Neutrophil (primary cell): Measurements from ENCODE around the gene PSMA5.

ENCODE experiments used
- H3K27ac ChIP-seq: fragments of 200-600 bp; sonication (generic); 2 replicates; pipeline ENCODE4 v1.5.1; 2016; ENCODE audit warnings: mild to moderate bottlenecking, moderate library complexity
- H3K27me3 ChIP-seq: fragments of 200-600 bp; sonication (generic); 2 replicates; pipeline ENCODE4 v1.6.0; 2016; ENCODE audit warnings: mild to moderate bottlenecking
- H3K36me3 ChIP-seq: fragments of 200-600 bp; sonication (generic); 2 replicates; pipeline ENCODE4 v1.5.1; 2017
- H3K4me1 ChIP-seq, 2 experiments: fragments of 200-600 bp in 1 of 2; sonication (generic) in 1 of 2; 1 replicate in 1 of 2; 2 replicates in 1 of 2; pipeline versions ENCODE4 v1.5.1 to v1.6.1; 2013 to 2016; ENCODE audit warnings: low read depth in 1 of 2, low read length in 1 of 2, mild to moderate bottlenecking in 1 of 2, moderate library complexity in 1 of 2; ENCODE audit not compliant: control insufficient read depth in 1 of 2, insufficient read depth in 1 of 2
- H3K4me3 ChIP-seq, 2 experiments: fragments of 200-600 bp in 1 of 2; sonication (generic) in 1 of 2; 1 replicate in 1 of 2; 2 replicates in 1 of 2; pipeline ENCODE4 v1.5.1; 2013 to 2016; ENCODE audit warnings: low read depth in 1 of 2, low read length in 1 of 2, mild to moderate bottlenecking in 1 of 2, moderate library complexity in 1 of 2
- H3K9me3 ChIP-seq: fragments of 200-600 bp; sonication (generic); 2 replicates; pipeline ENCODE4 v1.5.1; 2016
- TF ChIP-seq, protein P1 (sequence below): fragments of 200-600 bp; sonication (generic); IDR thresholded peaks from 2 replicates; pipeline ENCODE4 v1.5.1; 2016; ENCODE audit warnings: antibody characterized with exemption

PSMA5 gene

GRCh38 chr1:109393617-109394233 lies 32.5 kb downstream of the PSMA5 start:
- no peaks in the 10 kb centered on the region for H3K36me3 ChIP-seq
- H3K4me3 ChIP-seq = peak overlapping the region; percentile 42 to 44
- H3K9me3 ChIP-seq = no peaks in the 10 kb centered on the region
- no peaks in the 10 kb centered on the region for H3K27me3 ChIP-seq
- H3K27ac ChIP-seq = peak overlapping the region; percentile 89
- TF ChIP-seq, protein P1, sequence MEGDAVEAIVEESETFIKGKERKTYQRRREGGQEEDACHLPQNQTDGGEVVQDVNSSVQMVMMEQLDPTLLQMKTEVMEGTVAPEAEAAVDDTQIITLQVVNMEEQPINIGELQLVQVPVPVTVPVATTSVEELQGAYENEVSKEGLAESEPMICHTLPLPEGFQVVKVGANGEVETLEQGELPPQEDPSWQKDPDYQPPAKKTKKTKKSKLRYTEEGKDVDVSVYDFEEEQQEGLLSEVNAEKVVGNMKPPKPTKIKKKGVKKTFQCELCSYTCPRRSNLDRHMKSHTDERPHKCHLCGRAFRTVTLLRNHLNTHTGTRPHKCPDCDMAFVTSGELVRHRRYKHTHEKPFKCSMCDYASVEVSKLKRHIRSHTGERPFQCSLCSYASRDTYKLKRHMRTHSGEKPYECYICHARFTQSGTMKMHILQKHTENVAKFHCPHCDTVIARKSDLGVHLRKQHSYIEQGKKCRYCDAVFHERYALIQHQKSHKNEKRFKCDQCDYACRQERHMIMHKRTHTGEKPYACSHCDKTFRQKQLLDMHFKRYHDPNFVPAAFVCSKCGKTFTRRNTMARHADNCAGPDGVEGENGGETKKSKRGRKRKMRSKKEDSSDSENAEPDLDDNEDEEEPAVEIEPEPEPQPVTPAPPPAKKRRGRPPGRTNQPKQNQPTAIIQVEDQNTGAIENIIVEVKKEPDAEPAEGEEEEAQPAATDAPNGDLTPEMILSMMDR = no peak
- H3K4me1 ChIP-seq = peaks cover 91% of the 10 kb centered on the region in 2 experiments

DNA sequence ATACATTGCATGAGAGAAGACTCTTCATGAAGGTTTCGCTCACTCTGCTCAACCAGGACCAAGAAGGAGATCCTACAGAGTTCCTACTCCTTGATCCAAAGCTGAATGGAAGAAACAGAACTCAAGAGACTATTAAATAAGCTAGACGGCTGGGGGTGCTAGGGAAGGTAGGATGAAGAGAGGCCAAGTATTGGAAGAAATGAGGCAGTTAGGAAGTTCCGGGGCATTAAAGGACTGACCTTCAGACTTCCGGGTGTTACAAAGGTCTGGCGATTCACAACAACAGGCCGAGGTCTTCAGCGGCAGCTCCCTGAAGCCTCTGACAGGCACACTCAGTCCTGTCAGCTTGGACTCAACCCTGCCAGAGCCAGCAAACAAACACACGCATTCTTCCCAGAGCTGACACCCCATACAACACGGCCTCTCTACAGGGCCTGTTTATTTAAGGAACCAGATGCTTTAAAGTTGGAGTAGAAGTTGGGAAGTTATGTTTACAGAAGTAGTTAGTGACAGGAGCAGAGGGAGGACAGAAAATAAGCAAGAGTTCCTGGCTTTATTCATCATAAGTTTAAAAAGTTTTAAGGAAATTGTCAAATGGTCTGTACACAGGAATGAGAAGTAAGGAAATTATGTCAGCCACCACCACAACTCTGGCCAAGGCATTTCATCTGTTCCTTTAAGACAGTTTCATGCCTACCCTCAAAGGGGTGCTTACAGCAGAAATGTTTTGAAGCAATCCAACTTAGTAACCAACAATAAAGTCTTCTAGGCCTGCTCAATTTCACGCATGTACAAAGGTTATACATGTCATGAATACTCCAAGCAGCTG lies 33.2 kb downstream of the PSMA5 start:
- Histone ChIP-seq H3K27ac (peak overlapping the region; percentile 89), H3K27me3 (no peaks in the 10 kb centered on the region), H3K36me3 (no peaks in the 10 kb centered on the region), H3K4me1 (peaks cover 90 to 91% of the 10 kb centered on the region in 2 experiments), H3K9me3 (no peaks in the 10 kb centered on the region), H3K4me3 (peak overlapping the region; percentile 42 to 44)
- TF ChIP-seq, protein P1 = no peak

- peaks cover 90 to 91% of the 10 kb centered on the region in 2 experiments for H3K4me1 ChIP-seq
- H3K27me3 ChIP-seq = no peaks in the 10 kb centered on the region
- no peaks in the 10 kb centered on the region for H3K36me3 ChIP-seq
- H3K4me3 ChIP-seq = peak overlapping the region in 1 of 2 experiments; percentile 44
- no peaks in the 10 kb centered on the region for H3K9me3 ChIP-seq
- H3K27ac ChIP-seq = peak overlapping the region; percentile 89
- TF ChIP-seq, protein P1 = no peak
Observed at GRCh38 chr1:109392037-109392787, 34.0 kb downstream of the PSMA5 start.

GRCh38 chr1:109391626-109392025 lies 34.6 kb downstream of the PSMA5 start:
- no peaks in the 10 kb centered on the region for H3K9me3 ChIP-seq
- no peak overlapping the region for H3K4me3 ChIP-seq
- H3K4me1 ChIP-seq = peaks cover 86 to 88% of the 10 kb centered on the region in 2 experiments
- peak overlapping the region; percentile 89 for H3K27ac ChIP-seq
- H3K36me3 ChIP-seq = no peaks in the 10 kb centered on the region
- TF ChIP-seq, protein P1 = no peak
- no peaks in the 10 kb centered on the region for H3K27me3 ChIP-seq

GRCh38 chr1:109391157-109391556 lies 35.1 kb downstream of the PSMA5 start:
- peaks cover 86 to 87% of the 10 kb centered on the region in 2 experiments for H3K4me1 ChIP-seq
- H3K27me3 ChIP-seq = no peaks in the 10 kb centered on the region
- no peaks in the 10 kb centered on the region for H3K36me3 ChIP-seq
- TF ChIP-seq, protein P1 = no peak
- H3K9me3 ChIP-seq = no peaks in the 10 kb centered on the region
- peak overlapping the region; percentile 89 for H3K27ac ChIP-seq
- H3K4me3 ChIP-seq = no peak overlapping the region
